ENCODE measurements around the gene ZNF414.

The ZNF414 gene

GRCh38 chr19:8494158-8494557 is 19.8 kb downstream of the ZNF414 start:
- peak; percentile 35 for DNase-seq (ENCODE audit: low read depth)
- no peak overlapping the region for H3K4me3 ChIP-seq (ENCODE audit: low read length)
- no peak for TF ChIP-seq CTCF (IDR thresholded peaks at IDR 0.05; ENCODE audit: insufficient read depth, low read depth, low read length, missing control alignments)

- no peak overlapping the region for H3K4me3 ChIP-seq (ENCODE audit: low read length)
- TF ChIP-seq CTCF (IDR thresholded peaks at IDR 0.05; ENCODE audit: insufficient read depth, low read depth, low read length, missing control alignments) = no peak
- no peak for DNase-seq (ENCODE audit: low read depth)
Observed at GRCh38 chr19:8491574-8491973, 22.4 kb downstream of the ZNF414 start.

DNA sequence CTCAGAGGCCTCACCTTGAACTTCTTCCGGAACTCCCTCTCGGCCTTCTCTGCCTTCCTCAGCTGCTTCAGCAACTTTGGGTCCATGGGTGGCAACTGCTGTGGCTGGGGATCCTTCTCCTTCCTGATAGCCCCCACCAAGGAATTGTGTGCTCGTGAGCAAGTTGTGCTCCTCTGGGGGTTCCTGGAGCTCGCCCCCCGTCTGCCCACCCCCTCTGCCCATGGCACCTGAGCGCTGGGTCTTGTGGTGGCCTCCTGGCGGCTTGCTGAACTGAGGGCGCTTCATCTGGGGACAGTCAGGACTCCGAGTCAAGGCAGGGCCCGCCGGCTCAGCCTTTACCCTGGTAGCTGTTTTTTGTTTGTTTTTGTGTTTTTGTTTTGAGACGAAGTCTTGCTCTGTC is 23.1 kb downstream of the ZNF414 start:
- no peak for TF ChIP-seq CTCF (IDR thresholded peaks at IDR 0.05; ENCODE audit: insufficient read depth, low read depth, low read length, missing control alignments)
- H3K4me3 ChIP-seq (ENCODE audit: low read length) = no peak overlapping the region
- DNase-seq (ENCODE audit: low read depth) = no peak

GRCh38 chr19:8490395-8490760 is 23.6 kb downstream of the ZNF414 start:
- no peak for DNase-seq (ENCODE audit: low read depth)
- no peak overlapping the region for H3K4me3 ChIP-seq (ENCODE audit: low read length)
- TF ChIP-seq CTCF (IDR thresholded peaks at IDR 0.05; ENCODE audit: insufficient read depth, low read depth, low read length, missing control alignments) = no peak

GRCh38 chr19:8489561-8490394 is 24.2 kb downstream of the ZNF414 start:
- H3K4me3 ChIP-seq (ENCODE audit: low read length) = peak overlapping the region; percentile 13
- no peak for TF ChIP-seq CTCF (IDR thresholded peaks at IDR 0.05; ENCODE audit: insufficient read depth, low read depth, low read length, missing control alignments)
- DNase-seq (ENCODE audit: low read depth) = peak; percentile 90

GRCh38 chr19:8488365-8488764 is 25.6 kb downstream of the ZNF414 start:
- DNase-seq (ENCODE audit: low read depth) = no peak
- no peak for TF ChIP-seq CTCF (IDR thresholded peaks at IDR 0.05; ENCODE audit: insufficient read depth, low read depth, low read length, missing control alignments)
- H3K4me3 ChIP-seq (ENCODE audit: low read length) = no peak overlapping the region
